ENCODE measurements around the gene PIP4K2A. TPM values are rescaled to one million over a fixed set of nuclear protein-coding genes. Genes with fewer than 3 reads are reported as not detected.
A peak's percentile ranks its signal among the peaks of the same experiment; 100 is the strongest.
"Not testable (repeated sequence)": the region's sequence is repeated elsewhere in the genome, so short reads cannot be mapped to it uniquely, and the experiment has no call there.

Gene PIP4K2A
- total RNA-seq, 8 experiments from 2014 or later, result 16.2 to 39.4 (median 32.4) TPM

DNA sequence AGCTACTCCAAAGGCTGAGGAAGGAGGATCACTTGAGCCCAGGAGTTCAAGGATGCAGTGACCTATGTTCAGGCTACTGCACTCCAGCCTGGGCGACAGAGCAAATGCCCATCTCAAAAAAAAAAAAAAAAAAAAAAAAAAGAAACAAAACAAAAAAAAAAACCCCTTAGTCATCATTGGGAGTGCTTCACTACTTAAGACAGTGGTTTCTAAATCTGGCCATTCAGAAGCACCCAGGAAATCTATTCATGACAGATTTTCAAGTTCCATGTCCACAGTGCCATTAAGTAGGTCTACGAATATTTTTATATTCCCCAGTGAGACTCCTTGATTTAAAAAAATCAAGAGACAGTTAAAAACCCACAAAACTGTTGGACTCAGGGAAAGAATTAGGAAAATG is 182.9 kb downstream of the PIP4K2A start:
- in situ Hi-C loops (cut with MboI; ENCODE audit: low pct_unique_long_range_greater_than_20kb in 2 of 9, low sequenced_read_pairs in 9 of 9, unreplicated experiment in 9 of 9), result no loop called here
- 86 to 100% (median 100%) methylated on average over 1 to 2 of the region's 2 CpGs; no CpG with 5 or more reads in 2 of the 10 experiments for WGBS, 10 experiments
- Histone ChIP-seq H3K27ac (no peak overlapping the region), H3K4me1 (replicated peaks in 1 of 2) (peaks cover 0 to 10% of the 10 kb centered on the region in 2 donors), H3K4me3 (no peak overlapping the region)
- no peak for ATAC-seq (replicated peaks in 6 of 8)

DNA sequence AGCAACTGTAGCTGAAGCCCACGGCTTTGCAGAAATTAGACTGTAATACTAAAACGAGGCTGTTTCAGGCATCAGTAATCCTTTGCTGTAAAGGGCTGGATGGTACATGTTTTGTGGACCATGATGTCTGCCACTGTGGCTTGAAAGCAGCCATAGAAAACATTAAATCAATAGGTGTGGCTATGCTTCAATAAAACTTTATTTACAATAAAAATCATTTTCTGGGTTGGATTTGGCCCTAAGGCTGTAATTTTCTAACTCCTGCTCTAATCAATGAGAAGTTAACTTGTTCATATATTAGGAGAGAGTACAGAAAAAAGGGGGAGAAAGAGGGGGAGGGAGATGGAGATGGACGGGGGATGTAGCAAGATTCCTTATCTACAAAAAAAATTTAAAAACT is 183.4 kb downstream of the PIP4K2A start:
- H3K4me3 ChIP-seq, result no peak overlapping the region
- H3K4me1 ChIP-seq (replicated peaks in 1 of 2), result peaks cover 0 to 10% of the 10 kb centered on the region in 2 donors
- H3K27ac ChIP-seq, result no peak overlapping the region
- WGBS, 10 experiments, result 0 to 100% (median 88%) methylated on average over 1 to 3 of the region's 3 CpGs; no CpG with 5 or more reads in 2 of the 10 experiments
- in situ Hi-C loops (cut with MboI; ENCODE audit: low pct_unique_long_range_greater_than_20kb in 2 of 9, low sequenced_read_pairs in 9 of 9, unreplicated experiment in 9 of 9), result no loop called here
- ATAC-seq (replicated peaks in 6 of 8), result no peak

DNA sequence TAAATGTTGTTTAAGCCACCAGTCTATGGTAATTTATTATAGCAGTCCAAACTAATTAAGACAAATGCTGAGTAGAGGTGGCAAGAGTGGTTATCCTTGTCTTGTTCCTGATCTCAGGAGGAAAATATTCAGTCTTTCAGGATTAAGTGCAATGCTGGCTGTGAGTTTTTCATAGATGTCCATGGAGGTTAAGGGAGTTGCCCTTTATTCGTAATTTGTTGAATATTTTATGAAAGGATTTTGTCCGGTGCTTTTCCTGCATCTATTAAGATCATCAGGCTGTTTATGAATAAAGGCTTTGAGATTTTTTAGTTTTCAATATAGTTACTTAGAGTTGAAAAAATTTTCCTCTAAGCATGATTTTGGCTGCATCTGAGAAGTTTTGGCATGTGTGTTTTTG is 186.9 kb downstream of the PIP4K2A start:
- WGBS, 10 experiments, result 0 to 100% (median 84%) methylated on average over 1 to 2 of the region's 2 CpGs
- Histone ChIP-seq H3K4me1 (replicated peaks in 1 of 2) (no peaks in the 10 kb centered on the region), H3K27ac (no peak overlapping the region), H3K4me3 (no peak overlapping the region)
- peak in 3 of 8 experiments; percentile 47 to 71 (median 67) for ATAC-seq (replicated peaks in 6 of 8)
- in situ Hi-C loops (cut with MboI; ENCODE audit: low pct_unique_long_range_greater_than_20kb in 2 of 9, low sequenced_read_pairs in 9 of 9, unreplicated experiment in 9 of 9), result no loop called here

DNA sequence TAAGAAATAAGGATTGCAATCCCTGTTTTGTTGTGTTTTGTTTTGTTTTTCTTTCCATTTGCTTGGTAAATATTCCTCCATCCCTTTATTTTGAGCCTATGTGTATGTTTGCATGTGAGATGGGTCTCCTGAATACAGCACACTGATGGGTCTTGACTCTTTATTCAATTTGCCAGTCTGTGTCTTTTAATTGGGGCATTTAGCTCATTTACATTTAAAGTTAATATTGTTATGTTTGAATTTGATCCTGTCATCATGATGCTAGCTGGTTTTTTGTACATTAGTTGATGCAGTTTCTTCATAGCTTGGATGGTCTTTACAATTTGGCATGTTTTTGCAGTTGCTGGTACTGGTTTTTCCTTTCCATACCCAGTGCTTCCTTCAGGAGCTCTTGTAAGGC is 190.0 kb downstream of the PIP4K2A start:
- in situ Hi-C loops (cut with MboI; ENCODE audit: low pct_unique_long_range_greater_than_20kb in 2 of 9, low sequenced_read_pairs in 9 of 9, unreplicated experiment in 9 of 9); H3K27ac ChIP-seq; H3K4me3 ChIP-seq; ATAC-seq (replicated peaks in 6 of 8); H3K4me1 ChIP-seq (replicated peaks in 1 of 2): not testable (repeated sequence)

DNA sequence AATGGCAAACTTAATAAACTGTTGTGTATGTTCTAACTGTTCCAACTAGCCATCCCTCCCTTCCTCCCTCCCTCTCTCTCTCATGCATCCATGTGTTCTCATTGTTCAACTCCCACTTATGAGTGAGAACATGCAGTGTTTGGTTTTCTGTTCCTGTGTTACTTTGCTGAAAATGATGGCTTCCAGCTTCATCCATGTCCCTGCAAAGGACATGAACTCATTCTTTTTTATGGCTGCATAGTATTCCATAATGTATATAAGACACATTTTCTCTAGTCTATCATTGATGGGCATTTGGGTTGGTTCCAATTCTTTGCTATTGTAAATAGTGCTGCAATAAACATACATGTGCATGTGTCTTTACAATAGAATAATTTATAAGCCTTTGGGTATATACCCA is 193.7 kb downstream of the PIP4K2A start:
- in situ Hi-C loops (cut with MboI; ENCODE audit: low pct_unique_long_range_greater_than_20kb in 2 of 9, low sequenced_read_pairs in 9 of 9, unreplicated experiment in 9 of 9); ATAC-seq (replicated peaks in 6 of 8); H3K4me3 ChIP-seq; H3K27ac ChIP-seq; H3K4me1 ChIP-seq (replicated peaks in 1 of 2): not testable (repeated sequence)

DNA sequence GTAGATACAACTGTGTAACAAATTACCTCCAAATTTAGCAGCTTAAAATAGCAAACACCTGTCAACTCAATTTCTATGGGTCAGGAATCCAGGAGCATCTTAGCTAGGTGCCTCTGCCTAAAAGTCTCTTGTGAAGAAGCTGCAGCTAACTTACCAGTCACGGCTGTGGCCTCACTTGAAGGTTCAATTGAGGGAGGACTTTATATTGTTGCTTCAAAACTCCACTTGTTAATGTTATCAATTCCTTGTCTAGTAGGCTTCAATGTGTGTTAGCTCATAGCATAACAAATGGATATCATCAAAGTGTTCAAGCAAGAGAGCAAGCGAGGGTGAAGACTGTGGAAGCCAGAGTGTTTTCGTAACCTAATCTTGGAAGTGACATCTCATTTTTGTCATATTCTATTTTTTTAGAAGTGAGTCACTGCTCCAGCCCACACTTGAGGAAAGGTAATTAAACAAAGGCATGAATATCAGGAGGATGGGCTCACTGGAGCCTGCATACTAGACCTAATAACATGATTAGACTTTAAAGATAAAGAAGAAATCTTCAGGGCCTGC is 196.1 kb downstream of the PIP4K2A start:
- in situ Hi-C loops (cut with MboI; ENCODE audit: low pct_unique_long_range_greater_than_20kb in 2 of 9, low sequenced_read_pairs in 9 of 9, unreplicated experiment in 9 of 9), result no loop called here
- no peak overlapping the region for H3K4me3 ChIP-seq
- WGBS, 10 experiments, result 0 to 100% (median 83%) methylated on average over 1 to 3 of the region's 3 CpGs; no CpG with 5 or more reads in 2 of the 10 experiments
- peak in 2 of 8 experiments; percentile 27 to 56 for ATAC-seq (replicated peaks in 6 of 8)
- no peak overlapping the region for H3K27ac ChIP-seq
- peaks cover 7 to 9% of the 10 kb centered on the region in 2 donors for H3K4me1 ChIP-seq (replicated peaks in 1 of 2)

DNA sequence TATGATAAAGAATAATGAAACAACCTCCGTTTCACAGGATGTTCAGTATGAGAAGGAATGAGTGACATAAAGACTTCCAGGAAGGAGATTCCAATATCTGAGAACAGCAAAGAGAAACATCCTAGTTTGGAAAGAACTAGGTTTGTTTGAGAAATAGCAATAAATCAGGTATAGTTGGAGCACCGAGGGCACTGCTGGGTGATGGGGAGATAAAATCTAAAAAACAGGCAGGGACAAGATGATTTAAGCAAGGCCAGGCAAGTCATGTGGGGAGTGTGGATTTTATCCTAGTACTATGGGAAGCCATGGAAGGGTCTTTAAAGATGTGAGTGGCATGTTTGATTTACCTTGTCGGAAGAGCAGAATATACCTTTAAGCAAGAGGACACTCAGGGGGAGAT is 199.4 kb downstream of the PIP4K2A start:
- WGBS, 10 experiments, result 39 to 100% (median 88%) methylated on average over 1 to 3 of the region's 3 CpGs; no CpG with 5 or more reads in 1 of the 10 experiments

DNA sequence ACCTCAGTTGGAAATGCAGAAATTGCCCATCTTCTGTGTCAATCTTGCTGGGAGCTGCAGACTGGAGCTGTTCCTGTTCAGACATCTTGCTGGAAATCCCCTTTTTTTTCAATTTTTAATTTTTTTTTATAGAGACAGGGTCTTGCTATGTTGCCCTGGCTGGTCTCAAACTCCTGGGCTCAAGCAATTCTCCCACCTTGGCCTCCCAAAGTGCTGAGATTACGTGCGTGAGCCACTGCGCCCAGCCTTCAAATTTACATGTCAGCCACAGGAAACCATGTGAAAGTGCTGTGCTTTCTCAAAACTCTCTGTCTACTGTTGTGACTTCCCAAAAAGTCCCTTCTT is 200.0 kb downstream of the PIP4K2A start:
- 8 to 100% (median 100%) methylated on average over 1 to 3 of the region's 3 CpGs; no CpG with 5 or more reads in 2 of the 10 experiments for WGBS, 10 experiments

More for the DNA sequence above, 199.4 kb downstream of the PIP4K2A start:
- no peak for ATAC-seq (replicated peaks in 6 of 8)
- H3K4me1 ChIP-seq (replicated peaks in 1 of 2), result peaks cover 7 to 10% of the 10 kb centered on the region in 2 donors
- H3K27ac ChIP-seq, result no peak overlapping the region
- in situ Hi-C loops (cut with MboI; ENCODE audit: low pct_unique_long_range_greater_than_20kb in 2 of 9, low sequenced_read_pairs in 9 of 9, unreplicated experiment in 9 of 9), result no loop called here
- H3K4me3 ChIP-seq, result no peak overlapping the region

DNA sequence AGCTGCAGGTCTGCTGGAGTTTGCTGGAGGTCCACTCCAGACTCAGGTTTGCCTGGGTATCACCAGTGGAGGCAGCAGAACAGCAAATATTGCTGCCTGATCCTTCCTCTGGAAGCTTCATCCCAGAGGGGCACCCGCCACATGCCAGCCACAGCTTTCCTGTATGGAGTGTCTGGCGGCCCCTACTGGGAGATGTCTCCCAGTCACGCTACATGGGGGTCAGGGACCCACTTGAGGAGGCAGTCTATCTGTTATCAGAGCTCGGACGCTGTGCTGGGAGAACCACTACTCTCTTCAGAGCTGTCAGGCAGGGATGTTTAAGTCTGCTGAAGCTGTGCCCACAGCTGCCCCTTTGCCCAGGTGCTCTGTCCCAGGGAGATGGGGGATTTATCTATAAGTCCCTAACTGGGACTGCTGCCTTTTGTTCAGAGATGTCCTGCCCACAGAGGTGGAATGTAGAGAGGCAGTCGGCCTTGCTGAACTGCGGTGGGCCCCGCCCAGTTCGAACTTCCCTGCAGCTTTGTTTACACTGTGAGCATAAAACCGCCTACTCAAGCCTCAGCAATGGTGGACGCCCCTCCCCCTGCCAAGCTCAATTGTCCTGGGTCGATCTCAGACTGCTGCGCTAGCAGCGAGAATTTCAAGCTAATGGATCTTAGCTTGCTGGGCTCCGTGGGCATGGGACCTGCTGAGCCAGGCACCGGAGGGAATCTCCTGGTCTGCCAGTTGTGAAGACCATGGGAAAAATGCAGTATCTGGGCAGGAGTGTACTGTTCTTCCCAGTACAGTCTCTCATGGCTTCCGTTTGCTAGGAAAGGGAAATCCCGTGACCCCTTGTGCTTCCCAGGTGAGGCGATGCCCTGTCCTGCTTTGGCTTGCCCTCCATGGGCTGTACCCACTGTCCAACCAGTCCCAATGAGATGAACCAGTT is 200.6 kb downstream of the PIP4K2A start:
- Histone ChIP-seq H3K4me1 (replicated peaks in 1 of 2) (peaks cover 7 to 10% of the 10 kb centered on the region in 2 donors), H3K4me3 (peak overlapping the region in 2 of 5 donors; percentile 3 to 19)
- in situ Hi-C loops (cut with MboI; ENCODE audit: low pct_unique_long_range_greater_than_20kb in 2 of 9, low sequenced_read_pairs in 9 of 9, unreplicated experiment in 9 of 9); H3K27ac ChIP-seq: not testable (repeated sequence)
- ATAC-seq (replicated peaks in 6 of 8), result peak in 7 of 8 experiments; percentile 35 to 99 (median 91)
- 20 to 88% (median 45%) methylated on average over 1 to 12 of the region's 19 CpGs; no CpG with 5 or more reads in 2 of the 10 experiments for WGBS, 10 experiments

More for the DNA sequence above, 200.0 kb downstream of the PIP4K2A start:
- ATAC-seq (replicated peaks in 6 of 8); H3K27ac ChIP-seq; in situ Hi-C loops (cut with MboI; ENCODE audit: low pct_unique_long_range_greater_than_20kb in 2 of 9, low sequenced_read_pairs in 9 of 9, unreplicated experiment in 9 of 9); H3K4me3 ChIP-seq: not testable (repeated sequence)
- H3K4me1 ChIP-seq (replicated peaks in 1 of 2), result peaks cover 7 to 10% of the 10 kb centered on the region in 2 donors

DNA sequence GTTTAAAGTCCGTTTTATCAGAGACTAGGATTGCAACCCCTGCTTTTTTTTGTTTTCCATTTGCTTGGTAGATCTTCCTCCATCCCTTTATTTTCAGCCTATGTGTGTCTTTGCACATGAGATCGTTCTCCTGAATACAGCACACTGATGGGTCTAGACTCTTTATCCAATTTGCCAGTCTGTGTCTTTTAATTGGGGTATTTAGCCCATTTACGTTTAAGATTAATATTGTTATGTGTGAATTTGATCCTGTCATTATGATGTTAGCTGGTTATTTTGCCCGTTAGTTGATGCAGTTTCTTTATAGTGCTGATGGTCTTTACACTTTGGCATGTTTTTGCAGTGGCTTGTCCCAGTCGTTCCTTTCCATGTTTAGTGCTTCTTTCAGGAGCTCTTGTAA is 202.4 kb downstream of the PIP4K2A start:
- H3K4me3 ChIP-seq; in situ Hi-C loops (cut with MboI; ENCODE audit: low pct_unique_long_range_greater_than_20kb in 2 of 9, low sequenced_read_pairs in 9 of 9, unreplicated experiment in 9 of 9); H3K27ac ChIP-seq; ATAC-seq (replicated peaks in 6 of 8): not testable (repeated sequence)
- H3K4me1 ChIP-seq (replicated peaks in 1 of 2), result peaks cover 7 to 10% of the 10 kb centered on the region in 2 donors
- WGBS, 10 experiments, result 27 to 93% (median 71%) methylated on average over 1 to 4 of the region's 5 CpGs

DNA sequence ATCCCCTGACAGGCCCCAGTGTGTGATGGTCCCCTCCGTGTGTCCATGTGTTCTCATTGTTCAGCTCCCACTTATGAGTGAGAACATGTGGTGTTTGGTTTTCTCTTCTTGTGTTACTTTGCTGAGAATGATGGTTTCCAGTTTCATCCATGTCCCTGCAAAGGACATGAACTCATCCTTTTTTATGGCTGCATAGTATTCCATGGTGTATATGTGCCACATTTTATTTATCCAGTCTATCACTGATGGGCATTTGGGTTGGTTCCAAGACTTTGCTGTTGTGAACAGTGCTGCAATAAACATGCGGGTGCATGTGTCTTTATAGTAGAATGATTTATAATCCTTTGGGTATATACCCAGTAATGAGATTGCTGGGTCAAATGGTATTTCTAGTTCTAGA is 206.2 kb downstream of the PIP4K2A start:
- in situ Hi-C loops (cut with MboI; ENCODE audit: low pct_unique_long_range_greater_than_20kb in 2 of 9, low sequenced_read_pairs in 9 of 9, unreplicated experiment in 9 of 9); ATAC-seq (replicated peaks in 6 of 8); H3K4me1 ChIP-seq (replicated peaks in 1 of 2); H3K27ac ChIP-seq; H3K4me3 ChIP-seq: not testable (repeated sequence)
- WGBS, 10 experiments, result 100% methylated on average over 1 of the region's 2 CpGs; no CpG with 5 or more reads in 9 of the 10 experiments

DNA sequence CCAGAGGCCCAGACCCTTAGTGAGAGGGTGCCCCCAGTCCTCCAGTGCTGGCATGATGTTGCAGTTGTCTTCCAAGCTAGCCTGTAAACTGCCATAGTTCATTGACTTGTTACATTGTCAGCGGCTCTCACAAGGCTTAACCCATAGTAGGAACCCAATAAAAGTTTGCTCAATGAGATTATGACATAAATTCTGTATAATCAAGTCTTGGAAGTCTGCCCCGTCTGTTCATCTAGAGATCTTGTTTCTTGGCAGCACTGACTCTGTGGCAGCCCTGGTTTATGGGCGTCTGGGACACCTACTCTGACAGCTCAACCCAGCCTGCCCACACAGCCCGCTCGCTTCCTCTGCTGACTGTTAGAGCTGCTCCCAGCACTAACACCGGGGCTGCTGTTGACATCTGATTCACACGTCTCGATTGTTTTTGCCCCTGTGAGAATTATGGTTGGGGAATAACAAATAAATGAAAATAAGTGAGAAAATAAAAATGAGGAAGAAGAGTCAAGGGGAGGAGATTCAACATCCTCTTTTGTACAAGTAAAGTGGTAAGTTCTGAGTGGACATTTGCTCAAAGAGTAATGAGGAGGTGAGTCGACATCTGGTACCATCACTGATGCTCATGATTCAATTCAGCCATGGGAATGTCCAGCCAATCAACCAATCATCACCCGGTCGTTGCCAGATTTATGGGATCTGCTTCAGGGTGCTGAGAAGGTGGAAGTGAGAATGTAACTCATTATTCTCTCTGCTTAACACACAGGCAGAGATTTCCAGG is 208.3 kb downstream of the PIP4K2A start:
- in situ Hi-C loops (cut with MboI; ENCODE audit: low pct_unique_long_range_greater_than_20kb in 2 of 9, low sequenced_read_pairs in 9 of 9, unreplicated experiment in 9 of 9), result no loop called here
- Histone ChIP-seq H3K4me3 (no peak overlapping the region), H3K27ac (no peak overlapping the region), H3K4me1 (replicated peaks in 1 of 2) (peaks cover 21% of the 10 kb centered on the region in 2 donors)
- ATAC-seq (replicated peaks in 6 of 8), result no peak
- WGBS, 10 experiments, result 28 to 96% (median 83%) methylated on average over 2 to 9 of the region's 11 CpGs

DNA sequence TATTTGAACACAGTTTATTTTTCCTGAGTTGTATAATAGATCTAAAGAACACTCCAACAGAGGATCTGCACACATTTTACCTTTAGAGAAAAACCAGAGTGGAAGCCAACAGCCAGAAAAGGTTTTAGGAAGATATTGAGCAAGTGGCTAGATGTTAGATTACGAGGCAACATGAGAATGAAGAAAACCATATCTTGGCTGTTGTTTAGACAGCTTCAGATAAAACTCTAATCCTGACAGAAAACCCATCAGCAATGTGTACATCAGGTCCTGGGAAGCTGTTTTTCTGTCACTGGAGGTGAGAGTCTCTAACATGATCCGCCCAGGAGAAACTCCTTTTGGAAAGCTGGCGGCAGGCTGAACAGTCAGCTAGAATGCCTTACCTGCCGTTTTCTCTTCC is 209.6 kb downstream of the PIP4K2A start:
- no peak overlapping the region for H3K27ac ChIP-seq
- in situ Hi-C loops (cut with MboI; ENCODE audit: low pct_unique_long_range_greater_than_20kb in 2 of 9, low sequenced_read_pairs in 9 of 9, unreplicated experiment in 9 of 9), result no loop called here
- peaks cover 27 to 28% of the 10 kb centered on the region in 2 donors for H3K4me1 ChIP-seq (replicated peaks in 1 of 2)
- 22 to 100% (median 97%) methylated on average over 1 to 4 of the region's 4 CpGs; no CpG with 5 or more reads in 3 of the 10 experiments for WGBS, 10 experiments
- no peak for ATAC-seq (replicated peaks in 6 of 8)
- H3K4me3 ChIP-seq, result no peak overlapping the region

Measured in motor neuron (in vitro differentiated cells).